NCI-H1048 (cell line): Measurements from ENCODE around the gene BTBD18.

Source experiments
- DNase-seq: peaks from one replicate; lab custom pipeline; 2025; lab: John Stamatoyannopoulos, UW

The BTBD18 gene

GRCh38 chr11:57751676-57752253 lies at the start of gene BTBD18:
Gene BTBD18, minus strand, starts transcription at chr11:57751819. Its CDS starts 631 bp downstream, at chr11:57751188.
- no peak for DNase-seq

GRCh38 chr11:57801183-57801485 lies 49.5 kb upstream of the BTBD18 start:
- no peak for DNase-seq

DNA sequence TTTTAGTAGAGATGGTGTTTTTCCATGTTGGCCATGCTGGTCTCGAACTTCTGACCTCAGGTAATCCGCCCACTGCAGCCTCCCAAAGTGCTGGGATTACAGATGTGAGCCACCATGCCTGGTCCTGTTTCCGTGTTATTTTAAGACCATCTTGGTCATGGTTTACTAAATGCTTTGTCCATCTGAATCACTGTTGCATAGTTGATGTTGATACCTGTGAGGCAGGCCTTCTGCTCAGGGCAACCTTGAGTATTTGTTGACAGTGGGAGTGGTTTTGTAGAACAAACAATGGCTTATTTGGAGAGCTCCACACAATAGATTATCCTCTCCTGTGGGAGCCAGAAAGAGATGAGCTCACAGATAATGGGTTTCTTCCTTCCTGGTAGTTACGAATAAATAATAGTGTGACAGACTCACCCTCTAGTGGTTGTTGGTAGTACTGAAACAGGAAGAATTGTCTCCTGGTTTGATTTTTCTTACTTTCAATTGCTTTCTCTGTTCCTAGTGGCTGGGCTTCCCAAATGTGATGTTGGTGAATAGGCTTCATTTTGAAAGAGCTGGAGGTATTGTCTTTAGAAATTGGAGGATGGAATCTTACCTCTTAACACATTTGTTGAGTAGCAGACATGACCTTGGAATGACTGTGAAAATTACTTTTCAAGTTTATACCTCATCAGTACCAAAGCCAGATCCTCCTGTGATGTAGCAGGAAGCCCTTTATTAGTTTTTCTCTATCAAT lies 49.0 kb upstream of the BTBD18 start:
- peak; percentile 61 for DNase-seq

DNA sequence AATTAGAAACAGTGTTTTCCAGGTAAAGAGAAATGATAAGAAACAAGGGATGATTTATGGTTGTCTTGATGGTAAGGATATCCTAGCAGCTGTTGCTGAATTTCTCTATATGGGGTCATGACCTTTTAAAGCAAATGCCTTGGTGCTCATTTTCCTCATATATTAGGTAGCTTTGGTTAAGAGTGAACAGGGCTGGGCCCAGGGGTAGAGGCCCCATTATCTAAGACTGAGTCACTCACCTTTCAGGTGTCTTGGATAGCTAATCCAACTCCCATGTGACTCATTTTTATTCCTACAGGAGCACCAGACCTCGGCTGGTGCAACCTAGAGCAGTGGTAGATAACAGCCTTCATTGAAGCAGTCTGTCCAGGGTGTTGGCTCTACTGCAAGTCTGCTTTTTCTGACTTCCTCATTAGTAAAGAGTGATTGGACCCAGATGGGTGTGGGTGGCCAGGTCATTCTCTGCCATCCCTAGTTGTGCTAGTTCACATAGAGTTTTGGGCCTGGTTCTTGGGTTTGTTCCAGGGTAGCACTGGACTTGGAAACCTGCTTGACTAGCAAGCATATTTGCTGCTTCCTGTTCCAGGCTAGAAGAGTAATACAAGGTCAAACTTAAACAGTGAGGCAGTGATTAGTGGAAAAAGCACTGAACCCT lies 47.4 kb upstream of the BTBD18 start:
- no peak for DNase-seq

- DNase-seq = no peak
Measured at GRCh38 chr11:57793351-57794115, 41.9 kb upstream of the BTBD18 start.

GRCh38 chr11:57792870-57793269 lies 41.3 kb upstream of the BTBD18 start:
- no peak for DNase-seq

- DNase-seq = no peak
Measured at GRCh38 chr11:57792060-57792541, 40.5 kb upstream of the BTBD18 start.

- DNase-seq = no peak
Measured at GRCh38 chr11:57791321-57792059, 39.9 kb upstream of the BTBD18 start.

DNA sequence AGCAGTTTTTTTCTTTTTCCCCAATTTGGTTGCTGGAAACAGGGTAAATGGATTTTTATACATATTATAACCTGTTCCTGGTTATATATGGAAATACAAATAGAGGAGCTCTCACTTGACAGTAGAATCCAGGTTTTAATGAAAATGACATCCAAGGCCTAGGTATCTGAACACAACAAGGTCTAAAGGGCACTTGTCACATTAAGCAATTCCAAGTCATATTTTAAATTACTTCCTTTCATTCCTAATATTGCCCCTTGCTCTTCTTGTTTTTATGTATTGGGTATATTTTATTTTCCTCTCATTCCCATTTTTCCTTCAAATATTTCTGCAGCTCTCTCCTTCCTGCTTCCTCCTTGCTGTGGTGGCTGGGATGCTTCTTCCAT lies 37.1 kb upstream of the BTBD18 start:
- DNase-seq = no peak

- no peak for DNase-seq
Measured at GRCh38 chr11:57787920-57788702, 36.5 kb upstream of the BTBD18 start.

DNA sequence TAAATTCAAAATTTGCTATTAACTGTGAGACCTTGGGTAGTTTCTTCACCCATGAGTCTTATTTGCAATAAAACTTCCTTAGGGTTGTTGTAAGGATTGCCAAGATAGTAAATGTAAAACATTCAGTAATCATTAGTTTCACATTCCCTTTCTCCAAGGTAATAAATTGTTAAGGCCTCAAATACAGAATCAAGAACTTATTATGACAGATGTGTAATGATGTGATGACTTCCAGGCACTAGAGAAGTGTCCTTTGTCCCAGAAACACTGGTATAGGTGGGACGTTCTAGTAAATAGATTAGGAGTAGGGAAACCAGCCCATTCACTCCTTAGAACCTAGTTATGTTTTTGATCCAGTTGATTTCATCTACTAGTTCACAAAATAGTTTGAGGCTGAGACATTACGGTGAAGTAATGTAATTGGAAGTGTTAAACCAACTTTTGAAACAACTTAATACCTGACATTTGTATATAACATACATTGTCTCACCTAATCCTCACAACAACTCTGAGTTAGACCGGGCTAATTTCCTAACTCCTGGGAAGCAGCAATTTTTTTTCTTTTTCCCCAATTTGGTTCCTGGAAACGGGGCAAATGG lies 35.5 kb upstream of the BTBD18 start:
- DNase-seq = no peak

DNA sequence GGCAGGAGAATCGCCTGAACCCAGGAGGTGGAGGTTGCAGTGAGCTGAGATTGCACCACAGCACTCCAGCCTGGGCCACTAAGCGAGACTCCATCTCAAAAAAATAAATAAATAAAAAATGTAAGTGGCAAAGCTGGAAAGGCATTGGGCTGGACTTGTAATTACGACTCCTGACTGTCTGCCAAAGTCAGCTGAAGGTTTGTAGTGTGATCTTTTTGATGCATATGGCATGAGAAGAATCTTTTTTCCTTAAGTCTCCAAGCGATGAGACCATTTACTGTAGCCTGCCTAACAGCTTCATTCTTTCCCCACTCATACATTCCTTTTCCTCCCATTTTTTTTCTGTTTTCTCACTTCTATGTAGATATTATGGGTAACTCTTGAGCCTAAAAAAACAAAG lies 34.8 kb upstream of the BTBD18 start:
- no peak for DNase-seq

- DNase-seq = no peak
Measured at GRCh38 chr11:57785072-57785471, 33.5 kb upstream of the BTBD18 start.

DNA sequence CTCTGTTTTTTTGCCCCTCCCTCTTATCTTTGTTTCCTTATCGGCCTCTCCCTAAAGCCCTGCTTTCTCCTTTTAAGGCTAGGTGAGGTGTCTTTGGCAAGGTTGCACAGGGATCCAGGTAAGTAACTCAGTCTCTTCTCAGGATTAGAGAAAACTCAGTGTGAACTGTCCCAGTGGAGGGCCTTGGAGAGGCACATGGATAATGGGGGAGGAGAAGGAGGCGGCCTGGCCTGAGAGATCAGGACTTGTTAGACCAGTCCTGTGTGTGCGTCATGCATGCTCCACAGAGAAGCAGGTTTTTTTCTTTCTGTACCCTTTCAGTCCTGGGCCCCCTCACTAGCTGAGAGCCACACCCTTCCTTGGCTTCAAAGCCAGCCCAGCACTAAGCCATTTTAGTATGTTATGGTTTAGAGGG lies 29.9 kb upstream of the BTBD18 start:
- DNase-seq = no peak

- DNase-seq = peak; percentile 37
Measured at GRCh38 chr11:57779276-57779675, 27.7 kb upstream of the BTBD18 start.

DNA sequence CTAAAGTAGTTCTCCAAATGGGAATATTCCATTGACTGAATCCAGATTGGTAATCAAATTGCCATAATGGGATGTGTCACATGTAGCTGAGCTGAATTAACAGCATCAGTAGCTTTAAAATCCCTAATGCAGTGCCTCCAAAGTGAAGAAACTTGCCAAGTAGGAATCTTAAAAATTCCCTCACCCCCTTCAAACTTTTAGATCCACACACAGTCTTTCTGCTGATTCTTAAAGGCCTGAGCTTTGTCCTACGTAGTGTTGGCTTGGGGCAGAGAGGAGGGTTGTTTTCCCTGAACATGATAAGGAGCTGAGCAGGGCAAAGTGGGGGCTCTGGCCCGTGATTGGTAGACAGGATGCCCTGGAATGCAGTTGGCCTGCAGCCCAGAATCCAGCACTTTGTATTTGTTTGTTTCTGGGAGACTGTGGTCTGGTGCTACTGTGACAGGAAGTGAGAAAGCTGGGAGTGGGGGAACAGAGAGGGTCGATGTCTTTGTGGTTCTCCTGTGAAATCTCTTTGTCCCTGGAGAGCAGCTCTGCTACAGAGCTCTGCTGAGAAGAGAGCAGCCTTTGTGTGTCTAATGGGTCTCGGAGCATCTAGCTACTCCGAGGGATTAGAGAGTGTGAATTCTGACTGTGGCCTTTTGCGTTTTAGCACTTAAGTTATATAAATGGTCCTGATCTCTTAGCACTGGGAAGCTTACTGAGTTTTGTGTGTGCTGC lies 26.9 kb upstream of the BTBD18 start:
- DNase-seq = peak; percentile 88

DNA sequence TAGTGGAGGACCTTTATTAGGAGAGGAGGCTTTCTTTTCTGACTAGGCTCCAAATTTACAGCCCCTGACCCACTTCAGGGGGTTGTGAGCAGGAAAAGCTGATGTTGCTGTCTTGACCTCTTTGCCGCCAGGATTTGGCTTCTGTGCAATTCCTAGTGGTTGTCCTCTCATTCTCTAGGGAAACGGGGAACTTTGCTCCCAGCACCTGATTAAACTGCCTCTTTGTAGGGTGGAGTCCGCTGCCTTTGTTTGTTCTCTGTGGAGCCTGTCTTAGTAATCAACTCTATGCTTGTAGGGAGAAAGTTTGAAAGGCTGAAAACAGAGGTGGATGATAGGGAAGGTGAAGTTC lies 26.3 kb upstream of the BTBD18 start:
- no peak for DNase-seq

DNA sequence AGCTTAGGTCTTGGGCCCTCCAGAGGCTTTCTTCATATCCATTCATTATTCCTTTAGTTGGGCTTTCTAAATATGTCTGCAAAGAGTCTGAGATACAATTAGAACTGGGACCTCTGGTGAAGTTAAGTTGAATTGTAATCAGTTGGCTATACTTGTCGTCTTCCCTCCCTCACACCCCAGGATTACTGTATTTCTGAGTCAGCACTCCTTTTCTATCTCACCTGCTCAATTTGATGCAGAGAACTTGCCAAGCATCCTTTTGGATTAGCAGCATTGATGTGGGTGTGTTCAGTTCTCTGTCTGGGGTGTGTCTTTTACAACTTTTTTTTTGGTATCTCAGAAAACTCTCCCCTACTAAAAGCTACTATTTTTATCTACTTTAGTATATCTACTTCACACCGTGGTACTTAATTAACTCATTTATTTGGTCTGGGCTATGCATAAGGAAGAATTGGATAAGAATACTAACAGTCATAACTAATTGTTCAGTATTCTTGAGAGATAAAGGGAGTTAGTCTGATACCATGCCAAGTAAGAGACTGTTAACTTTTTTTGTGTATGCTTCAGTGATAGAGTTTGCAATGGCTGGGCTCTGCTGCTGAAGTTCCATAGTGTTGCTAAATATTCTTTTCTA lies 25.1 kb upstream of the BTBD18 start:
- DNase-seq = no peak

DNA sequence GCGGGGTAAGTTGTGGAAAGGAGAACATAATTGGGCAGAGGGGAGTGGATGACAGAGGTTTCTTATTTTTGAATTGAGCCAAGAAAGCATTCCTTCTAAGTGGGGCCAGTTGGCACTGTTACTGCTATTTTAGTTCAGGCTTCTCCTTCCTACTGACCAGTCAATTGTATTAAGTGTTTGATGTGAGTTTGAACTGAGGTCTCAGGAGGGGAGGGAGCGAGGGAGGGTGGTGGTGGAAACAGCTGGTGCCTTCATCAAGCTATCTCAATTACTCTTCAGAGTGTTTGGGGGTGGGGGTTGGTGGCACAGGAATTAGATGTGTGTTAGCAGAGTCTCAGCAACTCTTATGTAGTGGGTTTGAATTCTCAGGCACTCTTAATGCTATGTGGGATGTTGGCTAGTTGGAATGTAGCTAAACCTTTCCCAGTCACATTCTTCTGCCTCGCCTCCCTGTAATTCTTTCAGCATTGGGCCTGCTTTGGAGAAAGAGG lies 24.5 kb upstream of the BTBD18 start:
- no peak for DNase-seq

GRCh38 chr11:57775491-57775890 lies 23.9 kb upstream of the BTBD18 start:
- no peak for DNase-seq
